HG02610 (cell line): ENCODE measurements around the gene CHAD.
A peak's percentile ranks its signal among the peaks of the same experiment; 100 is the strongest.
"Not testable (repeated sequence)": the region's sequence is repeated elsewhere in the genome, so short reads cannot be mapped to it uniquely, and the experiment has no call there.

Source experiments
- ATAC-seq: cut with Tn5 transposase; IDR thresholded peaks from one replicate; pipeline ENCODE4 v1.9.1; 2021; ENCODE audit warnings: mild to moderate bottlenecking, moderate library complexity; ENCODE audit not compliant: unreplicated experiment

The CHAD gene

DNA sequence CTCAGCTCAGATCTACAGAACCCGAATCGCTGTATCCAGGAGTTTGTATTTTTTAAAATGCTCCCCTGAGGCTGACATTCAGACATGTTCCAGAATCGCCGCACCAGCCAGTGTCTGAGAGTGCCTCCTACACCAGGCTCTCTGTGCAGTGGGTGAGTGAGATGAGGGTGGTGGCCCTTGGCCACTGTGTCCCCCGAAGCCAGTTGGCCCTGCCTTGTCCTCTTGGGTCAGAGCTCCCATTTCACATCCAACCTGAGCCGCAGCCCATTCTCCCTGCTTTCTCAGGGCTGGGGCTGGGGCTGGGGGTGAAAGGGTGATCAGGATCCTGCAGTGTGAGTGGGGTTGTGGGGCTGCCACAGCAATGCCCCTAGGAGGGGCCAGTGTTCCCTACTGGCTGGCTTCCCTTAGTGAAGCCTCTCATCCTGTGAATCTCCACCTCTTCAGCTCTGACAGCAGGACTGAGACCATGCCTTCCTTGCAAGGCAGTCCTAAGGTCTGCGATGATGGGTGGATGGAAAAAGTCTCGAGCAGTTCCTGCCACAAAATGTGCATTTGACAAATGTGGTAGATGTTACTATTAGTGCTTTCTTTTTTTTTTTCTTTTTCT is 26.6 kb upstream of the CHAD start:
- no peak for ATAC-seq

GRCh38 chr17:50493744-50494143 is 25.1 kb upstream of the CHAD start:
- no peak for ATAC-seq

DNA sequence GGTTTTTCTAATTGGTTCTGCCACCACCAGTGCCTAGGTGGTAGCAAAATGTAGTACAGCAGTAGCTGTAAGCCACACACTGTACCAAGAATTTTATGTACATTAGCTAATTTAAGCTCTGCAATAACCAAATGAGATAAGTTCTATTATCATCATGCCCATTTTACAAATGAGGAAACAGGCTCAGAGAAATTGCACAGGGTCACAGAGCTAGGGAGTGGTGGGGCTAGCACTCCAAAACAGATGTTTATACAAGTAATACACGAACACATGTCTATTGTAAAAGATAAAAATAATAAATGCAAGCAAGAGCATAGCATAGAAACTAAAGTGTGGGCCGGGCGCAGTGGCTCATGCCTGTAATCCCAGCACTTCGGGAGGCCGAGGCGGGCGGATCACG is 23.5 kb upstream of the CHAD start:
- ATAC-seq, result no peak

GRCh38 chr17:50491505-50491904 is 22.8 kb upstream of the CHAD start:
- ATAC-seq, result no peak

GRCh38 chr17:50488880-50489279 is 20.2 kb upstream of the CHAD start:
- no peak for ATAC-seq

DNA sequence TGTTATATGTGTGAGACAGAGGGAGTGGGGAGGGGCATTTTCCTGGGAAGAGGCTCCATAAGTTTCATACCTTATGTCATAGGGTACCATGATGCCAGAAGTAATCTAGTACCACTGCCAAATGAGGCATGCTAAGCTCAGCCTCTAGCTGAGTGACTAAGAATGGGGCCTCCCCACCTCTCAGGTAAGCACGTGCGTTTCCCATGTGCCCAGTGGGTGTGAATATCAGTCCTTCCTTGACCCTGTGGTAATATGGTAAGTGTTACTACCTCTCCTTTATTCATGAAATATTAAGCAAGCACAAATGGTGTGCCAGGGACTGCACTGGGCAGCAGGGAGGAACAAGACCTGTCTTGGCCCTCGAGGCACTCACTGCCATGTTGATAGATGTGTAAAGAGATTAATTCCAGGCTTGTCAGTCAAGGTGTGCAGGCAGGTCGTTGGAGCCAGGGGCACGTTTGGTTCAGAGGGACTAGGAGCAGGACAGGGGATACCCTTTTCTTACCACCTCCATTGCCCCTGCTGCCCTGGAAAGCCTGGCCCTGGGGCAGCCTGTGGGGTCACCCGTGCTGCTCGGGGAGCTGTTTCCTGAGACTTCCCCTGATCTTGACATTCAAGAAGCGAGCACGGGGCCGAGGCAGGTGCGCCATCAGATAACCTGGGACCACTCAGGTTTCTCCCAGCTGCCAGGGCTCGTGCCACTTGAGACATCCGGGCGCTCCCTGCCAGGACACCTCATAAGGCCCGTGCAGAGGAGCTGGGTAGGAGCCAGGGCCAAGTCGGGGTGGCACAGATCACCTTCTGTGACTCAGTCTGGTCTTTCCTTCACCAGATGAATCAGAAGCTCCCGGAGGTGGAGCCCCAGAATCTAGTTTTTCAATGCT is 18.8 kb upstream of the CHAD start:
- ATAC-seq, result no peak

DNA sequence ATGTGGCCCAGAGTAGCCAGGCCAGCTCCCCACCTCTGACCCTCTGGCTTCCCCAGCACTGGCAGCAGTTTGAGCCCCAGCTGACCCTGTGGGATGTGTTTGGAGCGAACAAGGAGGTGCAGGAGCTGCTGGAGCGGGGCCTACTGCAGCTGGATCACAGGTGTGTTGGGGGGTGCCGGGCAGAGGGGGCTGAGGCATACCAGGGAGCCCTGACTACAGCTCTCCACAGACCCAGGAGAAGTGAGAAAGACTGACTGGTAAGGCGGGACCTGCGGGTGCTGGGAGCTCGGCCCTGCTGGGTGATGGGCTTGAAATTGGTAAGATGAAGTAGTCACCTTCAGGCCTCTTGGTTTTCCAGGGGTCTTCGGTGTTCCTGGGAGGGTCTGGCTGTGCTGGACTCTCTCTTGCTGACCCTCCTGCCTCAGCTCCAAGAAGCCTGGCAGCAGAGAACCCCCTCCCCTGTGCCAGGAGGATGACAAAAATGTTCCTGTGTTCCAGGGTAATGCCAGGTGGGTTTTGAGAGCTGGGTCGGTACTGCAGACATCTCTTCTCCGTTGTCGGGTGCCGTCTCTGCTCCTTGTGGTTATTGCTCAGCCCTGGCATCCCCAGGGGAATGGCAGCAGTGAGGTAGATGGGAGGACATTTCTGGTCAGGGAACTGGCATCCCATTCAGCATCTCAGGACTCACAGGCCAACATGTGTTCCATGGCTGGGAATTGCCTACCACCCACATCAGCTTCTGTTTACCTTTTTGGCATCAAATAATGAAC is 15.9 kb upstream of the CHAD start:
- no peak for ATAC-seq

DNA sequence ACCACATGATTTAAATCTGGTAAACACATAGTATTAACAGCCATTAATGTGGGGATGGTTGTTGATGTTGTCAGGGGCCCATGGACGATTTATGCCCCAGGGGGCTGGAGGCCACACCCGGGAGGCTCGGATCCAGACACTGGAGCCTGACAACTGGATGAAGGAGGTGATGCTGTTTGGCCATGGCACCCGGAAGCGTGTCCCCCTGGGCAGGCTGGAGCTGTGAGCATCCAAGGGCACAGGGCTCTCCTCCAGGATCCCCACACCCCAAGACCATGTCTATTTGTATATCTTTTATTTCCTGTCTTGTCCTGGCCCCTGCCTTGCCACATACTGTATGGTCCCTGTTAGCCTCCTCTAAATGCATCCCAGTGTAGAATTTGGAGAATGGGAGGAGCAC is 14.6 kb upstream of the CHAD start:
- ATAC-seq, result no peak

DNA sequence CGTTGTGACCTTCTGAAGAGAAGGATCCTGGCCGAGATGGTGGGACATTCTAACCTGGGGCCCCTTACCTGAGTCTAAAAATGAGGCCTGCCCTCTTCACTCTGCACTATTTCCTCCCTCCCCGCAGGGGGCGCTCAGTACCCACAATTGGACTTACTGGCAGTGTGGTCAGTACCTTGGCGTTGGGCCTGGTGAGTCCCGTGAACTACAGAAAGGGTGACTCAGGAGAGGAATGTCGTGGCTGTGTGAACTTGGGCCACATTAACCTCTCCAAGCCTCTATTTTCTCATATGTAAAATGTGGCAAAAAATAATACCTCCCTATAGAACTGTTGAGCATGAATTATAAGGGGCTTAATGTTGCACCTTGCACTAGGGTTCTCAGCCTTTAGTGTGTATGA is 13.8 kb upstream of the CHAD start:
- peak; percentile 33 for ATAC-seq

- no peak for ATAC-seq
Observed at GRCh38 chr17:50482110-50482509, 13.4 kb upstream of the CHAD start.

- ATAC-seq, result no peak
Observed at GRCh38 chr17:50481648-50482047, 13.0 kb upstream of the CHAD start.

DNA sequence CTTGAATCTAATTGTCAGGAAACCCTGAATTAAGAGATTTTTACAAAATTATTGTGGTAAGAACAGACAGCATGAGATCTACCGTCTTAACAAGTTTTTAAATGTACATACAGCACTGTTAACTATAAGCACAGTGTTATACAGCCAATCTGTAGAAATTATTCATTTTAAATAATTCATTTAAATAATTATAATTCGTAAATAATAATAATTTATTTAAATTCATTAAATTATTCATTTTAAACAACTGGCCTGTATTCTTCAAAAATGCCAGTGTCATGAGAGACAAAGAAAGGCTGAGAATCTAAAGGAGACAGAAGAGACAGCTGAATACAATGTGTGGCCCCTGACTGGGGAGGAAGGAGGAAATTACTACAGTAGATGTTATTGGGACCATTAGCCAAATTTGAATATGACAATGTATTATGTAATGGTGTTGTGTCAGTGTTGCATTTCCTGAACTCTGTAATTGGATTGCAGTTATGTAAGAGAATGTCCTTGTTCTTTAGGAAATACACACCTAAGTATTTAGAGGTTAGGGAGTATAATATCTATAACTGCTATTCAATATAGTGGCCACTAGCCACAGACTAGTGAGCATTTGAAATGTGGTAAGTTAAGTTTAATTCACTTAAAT is 12.3 kb upstream of the CHAD start:
- ATAC-seq, result no peak

DNA sequence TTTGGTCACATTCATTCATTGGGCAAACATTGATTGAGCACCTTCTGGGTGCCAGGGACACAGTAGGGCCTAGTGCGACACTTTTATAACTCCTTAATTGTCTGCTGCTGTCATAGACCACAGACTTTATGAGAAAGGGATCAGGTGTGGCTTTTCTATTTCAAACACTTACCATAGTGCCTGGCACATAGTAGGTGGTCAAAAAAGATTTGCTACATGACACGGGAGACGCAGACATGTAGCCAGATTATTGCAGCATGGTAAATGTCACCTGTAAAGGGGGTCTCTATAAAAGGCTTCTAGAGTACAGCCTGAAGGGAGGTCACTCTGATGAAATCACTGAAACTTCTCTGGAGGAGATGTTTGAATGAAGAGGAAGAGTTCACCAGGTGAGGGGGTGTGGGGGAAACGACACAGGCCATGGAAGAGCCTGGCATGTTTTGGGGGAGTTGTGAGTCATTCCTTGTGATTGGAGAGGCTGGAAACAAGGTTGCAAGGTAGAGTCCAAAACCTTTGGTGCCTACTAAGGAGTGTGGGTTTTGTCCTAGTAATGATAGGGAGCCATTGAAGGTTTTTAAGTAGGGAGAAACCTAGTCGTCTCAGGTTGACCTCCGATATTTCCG is 11.6 kb upstream of the CHAD start:
- no peak for ATAC-seq

DNA sequence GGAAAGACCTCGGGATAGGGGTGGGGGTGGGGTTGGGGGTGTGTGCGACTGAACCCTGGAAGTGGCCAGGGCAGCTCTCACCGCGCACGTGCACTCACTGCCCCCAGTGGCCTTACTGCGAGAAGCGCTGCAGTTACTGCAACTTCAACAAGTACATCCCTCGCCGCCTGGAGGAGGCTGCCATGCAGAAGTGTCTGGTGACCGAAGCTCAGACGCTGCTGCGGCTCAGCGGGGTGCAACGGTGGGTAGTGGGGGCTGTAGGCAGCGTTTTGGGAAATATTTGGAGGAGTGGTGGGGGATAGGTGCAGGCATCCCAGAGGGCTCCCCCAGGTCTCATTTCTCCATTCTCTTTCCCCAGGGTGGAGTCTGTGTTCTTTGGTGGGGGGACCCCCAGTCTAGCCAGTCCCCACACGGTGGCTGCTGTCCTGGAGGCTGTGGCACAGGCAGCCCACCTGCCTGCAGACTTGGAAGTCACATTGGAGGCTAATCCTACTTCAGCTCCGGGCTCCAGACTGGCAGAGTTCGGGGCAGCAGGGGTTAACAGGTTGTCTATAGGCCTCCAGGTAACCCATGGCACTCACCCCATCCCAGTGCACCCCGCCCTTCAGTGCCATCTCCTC is 11.0 kb upstream of the CHAD start:
- ATAC-seq, result no peak

DNA sequence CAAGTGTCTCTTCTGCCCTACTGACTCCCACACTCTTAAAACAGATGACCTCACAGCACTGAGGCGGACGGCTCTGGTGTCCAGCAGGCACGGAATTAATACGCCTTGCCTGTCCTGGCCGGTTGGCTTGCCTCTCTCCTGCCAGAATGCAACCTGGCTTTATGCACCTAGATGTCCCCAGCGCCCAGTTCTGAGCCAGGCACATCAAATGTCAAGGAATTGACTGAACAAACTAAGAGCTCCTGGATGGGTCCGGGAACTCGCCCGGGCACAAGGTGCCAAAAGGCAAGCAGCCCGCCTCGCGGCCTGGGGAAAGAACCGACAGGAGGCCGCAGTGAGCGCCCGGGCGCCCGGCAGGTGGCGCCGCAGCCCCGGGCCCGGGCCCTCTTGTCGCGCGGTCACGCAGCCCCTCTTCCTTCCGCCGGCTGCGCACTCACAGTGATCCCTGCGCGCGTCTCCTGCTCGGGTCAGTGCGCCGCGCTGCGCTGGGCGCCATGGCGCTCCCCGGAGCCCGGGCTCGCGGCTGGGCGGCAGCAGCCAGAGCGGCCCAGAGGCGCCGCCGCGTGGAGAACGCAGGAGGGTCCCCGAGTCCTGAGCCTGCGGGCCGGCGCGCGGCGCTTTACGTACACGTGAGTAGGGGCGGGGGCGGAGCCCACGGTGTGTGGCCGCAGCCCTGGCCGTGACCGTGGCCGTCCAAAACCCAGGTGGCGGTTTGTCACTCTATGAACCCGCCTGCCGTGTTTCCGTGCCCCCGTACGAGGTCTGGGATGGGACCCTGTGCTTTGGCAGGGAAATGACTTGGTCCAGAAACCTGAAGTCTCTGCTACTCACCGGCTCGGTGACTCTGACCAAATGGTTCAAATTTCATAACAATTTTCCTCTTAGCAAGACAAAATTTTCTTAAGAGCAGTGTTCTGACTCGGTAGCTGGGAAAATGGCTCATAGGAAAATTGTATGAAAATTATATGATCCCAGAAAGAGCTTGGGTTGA is 10.0 kb upstream of the CHAD start, which contains the start of gene RSAD1:
Gene RSAD1 (plus strand): TSS at position 470 of the 991 bp plus-strand sequence. CDS start 25 bp downstream, at position 495.
- ATAC-seq, result peak; percentile 91

DNA sequence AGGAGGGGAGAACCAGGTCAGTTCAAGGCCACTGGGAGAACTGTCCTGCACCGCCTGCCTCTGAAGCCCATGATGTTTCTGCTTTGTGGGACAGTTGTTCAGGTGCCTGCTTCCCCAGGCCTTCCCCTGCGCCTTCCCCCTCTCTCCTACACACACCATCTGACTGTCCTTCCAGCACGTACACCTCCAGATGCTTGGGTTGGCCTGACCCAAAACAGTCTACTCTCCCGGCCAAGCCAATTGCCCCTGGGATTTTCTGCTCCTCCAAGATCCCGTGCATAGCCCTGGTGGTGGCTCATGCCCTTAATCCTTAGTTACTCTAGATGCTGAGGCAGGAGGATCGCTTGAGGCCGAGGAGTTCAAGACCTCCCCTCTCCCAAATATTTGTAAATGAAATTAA is 9.3 kb upstream of the CHAD start:
- no peak for ATAC-seq

DNA sequence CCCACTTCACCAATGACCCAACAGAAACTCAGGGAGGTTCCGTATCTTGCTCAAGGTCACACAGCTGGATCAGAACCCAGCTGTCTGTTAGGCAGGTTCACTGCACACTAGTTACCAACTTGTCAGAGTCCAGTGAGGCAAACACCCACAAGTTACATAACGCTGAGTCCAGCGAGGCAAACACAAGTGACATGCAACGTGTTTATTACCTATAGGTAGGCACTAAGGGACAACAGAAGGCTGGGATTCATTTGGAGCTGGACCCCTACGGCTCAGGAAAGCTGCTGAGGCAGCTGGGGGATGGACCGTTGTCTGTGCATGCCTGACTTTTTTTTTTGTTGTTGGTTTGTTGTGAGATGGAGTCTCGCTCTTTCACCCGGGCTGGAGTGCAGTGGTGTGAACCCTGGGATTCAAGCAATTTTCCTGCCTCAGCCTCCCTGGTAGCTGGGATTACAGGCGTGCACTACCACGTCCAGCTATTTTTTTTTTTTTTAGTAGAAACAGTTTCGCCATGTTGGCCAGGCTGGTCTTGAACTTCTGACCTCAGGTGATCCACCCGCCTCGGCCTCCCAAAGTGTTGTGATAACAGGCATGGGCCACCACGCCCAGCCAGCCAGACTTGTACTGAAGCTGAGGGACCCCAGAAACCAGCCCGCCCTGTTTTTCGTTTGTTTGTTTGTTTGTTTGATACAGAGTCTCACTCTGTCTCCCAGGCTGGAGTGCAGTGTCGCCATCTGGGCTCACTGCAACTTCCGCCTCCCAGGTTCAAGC is 8.1 kb upstream of the CHAD start:
- no peak for ATAC-seq

GRCh38 chr17:50475775-50476544 is 7.3 kb upstream of the CHAD start:
- ATAC-seq, result not testable (repeated sequence)
